ENCODE results near the gene STARD4. TPM values are rescaled to one million over a fixed set of nuclear protein-coding genes. Genes with fewer than 3 reads are reported as not detected.

Gene STARD4
- total RNA-seq, 2 donors from 2014 or later, result 6.5 to 22.3 TPM

Other genes starting within 250 kb of the STARD4 start
- gene NREP, start 244.7 kb upstream of the STARD4 start, total RNA-seq, result 10 to 100 TPM; 12.8 to 22.5 TPM